HG03039 (cell line): ENCODE results near the gene GCNT2.
"Not testable (repeated sequence)": the region's sequence is repeated elsewhere in the genome, so short reads cannot be mapped to it uniquely, and the experiment has no call there.

Experiments used
- ATAC-seq: cut with Tn5 transposase; IDR thresholded peaks from one replicate; pipeline ENCODE4 v1.9.1; 2021; ENCODE audit warnings: mild to moderate bottlenecking, moderate library complexity; ENCODE audit not compliant: unreplicated experiment

The GCNT2 gene

DNA sequence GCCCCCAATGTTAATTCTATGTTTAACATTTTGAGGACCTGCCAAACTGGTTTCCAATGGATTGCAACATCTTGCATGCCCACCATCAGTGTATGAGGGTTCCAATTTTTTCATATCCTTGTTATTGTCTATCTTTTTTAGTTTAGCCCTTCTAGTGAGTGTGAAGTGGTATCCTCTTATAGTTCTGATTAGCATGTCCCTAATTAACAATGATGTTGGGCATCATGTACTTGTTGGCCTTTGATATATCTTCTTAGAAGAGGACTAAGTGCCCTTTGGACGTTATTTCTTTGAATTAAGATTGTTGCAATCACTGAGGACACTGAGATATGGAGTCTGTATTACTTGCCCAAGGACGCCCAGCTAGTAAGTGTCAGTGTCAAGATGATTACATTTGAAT lies 22.3 kb downstream of the GCNT2 start:
- ATAC-seq: no peak

DNA sequence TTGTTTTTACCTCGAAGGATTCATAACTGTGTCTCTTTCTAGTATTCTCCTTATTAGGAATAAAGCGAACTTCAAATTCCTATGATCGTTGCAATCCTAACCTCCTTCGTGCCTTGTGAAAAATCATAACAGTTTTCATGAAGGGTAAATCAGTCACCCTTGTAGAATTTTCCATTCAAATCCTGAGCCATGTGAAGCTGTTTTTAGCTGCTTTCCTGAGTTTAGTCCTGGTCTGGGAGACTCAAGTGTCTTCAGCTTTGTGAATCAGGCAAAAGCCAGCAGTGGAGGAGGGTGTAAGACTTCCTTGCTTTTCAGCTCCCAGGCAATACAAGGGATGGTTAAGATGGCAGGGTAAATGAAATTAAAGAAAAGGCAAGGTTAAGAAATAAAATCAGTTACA lies 24.3 kb downstream of the GCNT2 start:
- no peak for ATAC-seq

DNA sequence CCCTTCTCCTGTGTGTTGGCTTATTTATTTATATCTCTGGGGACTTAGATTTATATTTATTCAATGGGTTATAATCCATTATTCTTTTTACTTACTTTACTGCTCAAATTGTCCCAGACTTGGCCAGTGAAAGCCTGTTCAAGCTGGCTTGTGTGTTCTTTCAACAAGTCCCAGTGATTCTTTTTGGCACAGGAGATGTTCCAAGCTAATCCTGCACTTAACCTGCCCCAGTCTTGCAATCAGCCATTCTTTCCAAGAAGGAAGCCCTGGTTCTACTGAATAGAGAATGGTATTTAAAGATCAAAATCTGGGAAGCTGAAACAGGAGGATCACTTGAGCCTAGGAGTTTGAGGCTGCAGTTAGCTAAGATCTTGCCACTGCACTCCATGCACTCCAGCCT lies 26.7 kb downstream of the GCNT2 start:
- ATAC-seq: no peak

DNA sequence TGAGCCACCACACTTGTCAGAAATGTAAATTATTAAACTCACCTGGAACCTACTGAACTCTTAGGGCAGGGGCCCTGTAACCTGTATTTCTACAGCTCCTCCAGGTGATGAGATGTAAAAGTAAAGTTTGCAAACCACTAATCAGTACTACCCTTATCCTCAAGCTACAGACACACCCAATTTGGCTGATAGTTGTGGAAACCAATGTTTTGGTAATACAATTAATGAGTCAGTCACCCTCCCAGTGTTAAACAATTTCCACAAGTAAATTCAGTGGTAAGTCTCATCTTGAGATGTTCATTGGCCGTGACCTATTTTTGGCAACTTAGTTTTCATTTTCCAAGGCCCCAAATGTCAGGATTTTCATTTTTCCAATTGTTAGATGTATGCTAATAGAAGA lies 29.6 kb downstream of the GCNT2 start:
- ATAC-seq: no peak

DNA sequence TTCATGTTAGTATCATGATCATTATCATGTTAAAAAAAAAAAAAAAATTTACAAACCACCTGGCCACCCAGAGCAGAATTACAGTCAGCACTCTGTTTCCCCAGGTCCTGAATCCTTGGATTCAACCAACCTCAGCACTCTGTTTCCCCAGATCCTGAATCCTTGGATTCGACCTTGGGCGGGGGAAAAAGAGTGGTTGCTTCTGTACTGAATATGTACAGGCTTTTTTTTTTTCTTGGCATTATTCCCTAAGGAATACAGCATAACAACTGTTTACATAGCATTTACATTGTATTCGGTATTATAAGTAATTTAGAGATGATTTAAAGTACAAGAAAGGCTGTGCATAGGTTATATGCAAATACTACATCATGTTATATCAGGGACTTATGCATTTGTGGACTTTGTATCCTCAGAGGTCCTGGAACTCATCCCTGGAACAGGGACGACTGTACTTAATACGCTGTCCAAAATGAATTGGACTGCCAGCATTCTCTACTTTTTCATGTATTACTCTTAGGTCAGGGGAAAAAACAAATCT lies 31.2 kb downstream of the GCNT2 start:
- ATAC-seq: no peak

DNA sequence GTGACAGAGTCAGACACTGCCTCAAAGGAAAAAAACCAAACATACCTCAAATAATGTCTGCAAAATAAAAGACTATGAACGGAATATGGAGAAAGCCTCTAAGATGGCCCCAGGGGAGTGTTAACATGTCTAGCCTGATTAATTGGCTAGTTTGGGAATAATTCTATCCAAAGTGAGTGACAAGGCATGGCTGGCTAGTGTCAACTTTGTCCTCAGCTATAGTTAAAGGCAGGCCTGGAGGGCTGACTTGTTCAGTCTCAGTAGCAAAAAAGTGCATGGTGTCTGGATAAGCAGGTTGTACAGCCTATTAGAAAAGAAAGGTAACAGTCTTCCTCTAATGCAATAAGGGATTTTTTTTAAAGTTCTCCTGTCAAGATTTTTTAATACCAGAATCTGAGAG lies 32.7 kb downstream of the GCNT2 start:
- ATAC-seq: no peak

DNA sequence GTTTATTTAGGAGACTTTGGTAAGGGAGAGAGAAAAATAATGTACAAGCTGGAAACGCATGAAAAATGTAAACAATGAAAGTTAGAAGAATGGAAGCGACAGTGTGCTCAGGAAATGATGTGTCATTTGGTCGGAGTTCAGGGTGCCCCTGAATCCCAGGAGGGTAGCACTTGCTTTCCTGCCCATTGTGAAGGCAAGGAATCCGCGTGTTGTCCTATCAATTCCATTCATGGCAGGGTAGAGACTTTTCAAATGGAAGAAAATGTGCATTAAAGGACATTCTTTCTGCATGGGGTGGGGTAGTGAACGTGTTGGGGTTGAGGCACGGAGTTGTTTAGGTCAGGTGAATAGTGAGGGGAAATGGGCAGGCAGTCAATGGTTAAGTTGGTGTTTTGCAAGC lies 33.7 kb downstream of the GCNT2 start:
- no peak for ATAC-seq

DNA sequence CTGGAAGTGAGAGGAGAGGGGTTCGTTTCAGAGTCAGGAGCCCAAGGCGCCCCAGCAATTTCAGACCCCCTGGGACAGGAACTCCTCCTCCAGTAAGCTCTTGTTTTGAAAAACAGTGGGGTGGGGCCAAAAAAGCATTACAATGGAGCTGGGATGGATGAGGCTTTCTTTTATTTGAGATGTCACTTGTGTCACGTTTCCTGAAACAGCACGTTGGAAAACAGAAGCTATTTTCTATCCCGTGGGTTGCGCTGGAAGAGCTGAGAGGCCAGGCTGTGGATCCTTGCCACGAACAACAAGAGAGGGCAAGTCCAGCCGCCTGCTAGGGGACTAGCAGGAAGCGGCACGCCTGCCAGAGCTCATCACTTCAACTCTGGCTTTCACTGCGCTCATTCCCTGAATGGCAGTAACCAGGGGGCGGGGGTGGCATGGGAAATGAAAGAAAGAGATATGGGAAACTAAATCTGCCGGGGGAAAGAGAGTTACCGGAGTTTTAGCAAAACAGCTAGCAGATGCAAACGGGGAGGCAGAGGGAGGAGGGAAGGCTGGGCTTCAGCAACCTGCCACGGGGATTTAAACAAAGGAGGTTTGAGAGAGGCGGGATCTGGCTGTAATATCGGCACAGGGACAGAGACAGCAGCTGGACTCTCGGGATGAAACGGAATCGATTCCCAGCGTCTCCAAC lies 34.6 kb downstream of the GCNT2 start:
- ATAC-seq: no peak

DNA sequence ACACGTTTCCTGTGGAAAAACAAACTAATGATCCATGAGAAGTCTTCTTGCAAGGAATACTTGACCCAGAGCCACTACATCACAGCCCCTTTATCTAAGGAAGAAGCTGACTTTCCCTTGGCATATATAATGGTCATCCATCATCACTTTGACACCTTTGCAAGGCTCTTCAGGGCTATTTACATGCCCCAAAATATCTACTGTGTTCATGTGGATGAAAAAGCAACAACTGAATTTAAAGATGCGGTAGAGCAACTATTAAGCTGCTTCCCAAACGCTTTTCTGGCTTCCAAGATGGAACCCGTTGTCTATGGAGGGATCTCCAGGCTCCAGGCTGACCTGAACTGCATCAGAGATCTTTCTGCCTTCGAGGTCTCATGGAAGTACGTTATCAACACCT lies 35.4 kb downstream of the GCNT2 start:
- ATAC-seq: no peak

DNA sequence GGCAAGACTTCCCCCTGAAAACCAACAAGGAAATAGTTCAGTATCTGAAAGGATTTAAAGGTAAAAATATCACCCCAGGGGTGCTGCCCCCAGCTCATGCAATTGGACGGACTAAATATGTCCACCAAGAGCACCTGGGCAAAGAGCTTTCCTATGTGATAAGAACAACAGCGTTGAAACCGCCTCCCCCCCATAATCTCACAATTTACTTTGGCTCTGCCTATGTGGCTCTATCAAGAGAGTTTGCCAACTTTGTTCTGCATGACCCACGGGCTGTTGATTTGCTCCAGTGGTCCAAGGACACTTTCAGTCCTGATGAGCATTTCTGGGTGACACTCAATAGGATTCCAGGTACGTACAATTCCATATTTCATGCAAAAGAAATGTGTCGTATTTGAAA lies 35.8 kb downstream of the GCNT2 start:
- no peak for ATAC-seq

DNA sequence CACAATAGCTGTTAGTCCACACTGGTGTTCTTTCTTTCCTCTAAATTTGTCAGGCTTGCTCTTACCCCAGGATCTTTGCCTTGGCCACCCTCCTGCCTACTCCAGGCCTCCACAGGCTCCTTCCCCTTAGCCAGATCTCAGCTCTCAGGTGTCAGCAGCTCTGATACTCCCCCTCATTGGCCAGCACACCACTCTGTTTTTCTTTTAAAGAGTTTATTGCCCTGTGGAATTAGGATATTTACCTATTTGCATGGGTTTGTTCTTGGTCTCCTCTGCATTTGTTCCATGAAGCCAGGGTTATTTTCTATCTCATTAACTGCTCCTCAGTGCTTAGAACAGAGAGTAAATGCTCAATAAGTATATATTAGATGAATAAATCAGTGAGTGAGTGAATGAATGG lies 36.8 kb downstream of the GCNT2 start:
- no peak for ATAC-seq

DNA sequence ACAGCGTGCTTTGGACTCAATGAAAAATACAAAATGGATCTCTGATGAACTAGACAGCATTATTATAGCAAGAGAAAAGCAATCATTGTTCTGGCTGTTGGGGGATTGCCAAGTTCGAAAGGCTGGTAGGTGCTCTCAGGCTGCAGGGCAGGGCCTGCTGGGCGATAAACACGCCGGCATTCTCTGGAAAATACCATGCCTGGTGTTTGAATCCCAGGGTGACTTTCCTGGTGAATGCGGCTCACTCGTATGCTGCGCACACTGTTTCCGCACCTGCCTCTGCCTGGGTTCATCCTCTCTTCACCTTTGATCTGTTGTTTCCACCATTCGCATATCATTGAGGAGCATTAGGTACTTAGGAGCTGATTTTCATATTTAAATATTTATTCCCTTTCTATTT lies 37.4 kb downstream of the GCNT2 start:
- ATAC-seq: no peak

DNA sequence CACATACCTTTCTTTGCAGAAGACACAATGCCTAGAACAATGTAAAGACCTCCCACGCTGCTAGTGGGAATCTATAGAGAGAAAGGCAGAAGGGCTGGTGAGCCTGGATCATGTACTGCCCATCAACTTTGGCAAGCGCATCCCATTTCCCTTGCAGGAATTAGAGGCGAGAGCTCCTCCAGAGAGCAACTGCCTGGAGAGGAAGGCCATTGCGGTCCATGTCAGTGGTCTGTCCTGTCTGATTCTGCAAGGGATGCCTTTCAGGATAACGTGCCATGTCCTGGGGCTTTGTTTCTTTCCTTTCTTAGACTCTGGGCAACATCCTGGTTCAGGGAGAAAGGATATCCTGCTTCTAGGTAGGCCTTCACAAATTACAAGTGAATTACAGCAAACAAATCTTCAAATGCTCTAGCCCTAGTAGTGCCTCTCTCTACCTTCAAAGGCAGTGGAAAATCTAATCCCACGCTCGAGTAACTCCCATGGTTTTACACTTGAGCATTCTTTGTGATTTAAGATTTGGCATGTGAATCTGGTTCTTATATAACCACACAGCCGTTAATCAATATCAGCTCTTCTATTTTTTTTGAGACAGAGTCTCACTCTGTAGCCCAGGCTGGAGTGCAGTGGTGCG lies 38.5 kb downstream of the GCNT2 start:
- no peak for ATAC-seq

DNA sequence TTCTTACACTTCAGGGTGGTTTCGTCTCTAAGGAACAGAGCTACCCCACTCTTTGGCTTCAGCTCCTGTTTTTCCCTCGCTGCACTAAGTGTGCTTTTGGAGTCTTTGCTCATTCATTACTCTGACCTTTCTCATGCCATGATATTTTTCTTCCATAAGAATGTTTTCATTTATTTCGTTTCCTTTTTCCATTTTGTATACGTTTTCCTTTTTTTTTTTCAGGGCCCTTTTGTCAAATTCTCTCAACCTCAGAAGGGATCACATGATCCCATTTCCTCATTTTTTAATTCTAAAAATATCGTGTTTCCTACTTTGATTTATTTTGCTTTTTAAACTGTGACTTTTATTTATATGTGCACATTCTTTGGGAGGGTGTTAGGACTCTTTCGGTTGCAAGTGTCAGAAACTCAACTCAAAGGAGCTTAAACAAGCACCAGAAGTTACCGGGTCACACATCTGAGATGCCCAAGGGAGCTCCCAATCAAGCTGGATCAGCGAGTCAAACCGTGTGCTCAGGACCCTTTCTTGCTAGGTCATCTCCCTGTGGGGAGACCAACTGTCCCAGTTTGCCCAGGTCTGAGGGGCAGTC lies 40.6 kb downstream of the GCNT2 start:
- ATAC-seq: no peak

DNA sequence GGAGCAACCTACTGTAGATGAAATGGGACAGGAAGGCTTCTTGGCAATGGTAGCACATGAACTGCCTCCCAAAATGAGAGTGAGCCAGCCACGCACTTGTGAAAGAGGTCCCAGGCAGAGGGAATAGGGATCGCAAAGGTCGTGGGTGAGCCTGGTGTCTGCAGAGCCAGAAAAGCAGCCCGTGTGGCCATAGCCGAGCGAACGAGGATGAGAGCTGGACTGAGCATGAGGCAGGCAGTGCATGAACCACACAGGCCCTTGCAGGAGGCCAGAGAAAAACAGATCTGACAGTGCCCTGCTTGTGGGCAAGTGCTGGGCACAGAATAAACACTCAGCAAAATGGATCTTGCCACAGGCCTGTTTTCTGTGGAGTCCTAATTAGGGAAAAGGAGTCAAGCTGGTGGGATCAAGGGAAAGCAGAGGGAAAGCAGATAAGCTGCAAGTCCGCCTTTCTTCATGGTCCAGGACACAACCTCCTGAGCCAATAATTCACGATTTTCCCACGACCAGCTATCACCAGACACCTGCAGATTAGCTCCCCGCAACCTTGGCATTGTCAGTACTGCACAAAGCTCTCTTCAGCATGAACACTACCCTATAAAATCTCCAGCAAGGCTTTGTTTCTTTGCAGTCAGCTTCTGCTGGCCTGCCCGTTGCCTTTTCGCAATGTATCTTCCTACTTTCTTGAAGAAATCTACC lies 44.0 kb downstream of the GCNT2 start:
- no peak for ATAC-seq

DNA sequence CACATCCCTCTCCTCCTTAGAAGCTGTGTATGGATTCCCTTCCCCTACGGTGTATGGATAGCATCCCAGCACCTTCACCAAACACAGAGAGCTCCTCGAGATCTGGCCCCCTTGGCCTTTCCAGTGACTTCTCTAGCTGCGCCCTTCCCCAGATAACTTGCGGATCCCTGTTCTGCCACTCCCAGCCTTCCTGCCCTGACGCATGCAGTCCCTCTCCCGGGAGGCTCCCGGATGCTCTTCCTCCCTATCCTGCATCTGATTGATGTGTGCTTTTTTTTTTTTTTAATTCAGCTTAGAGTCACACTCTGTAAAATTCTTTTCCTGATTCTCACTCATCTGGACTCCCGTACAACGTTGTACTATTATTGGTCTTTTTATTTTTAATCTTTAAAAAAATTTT lies 44.8 kb downstream of the GCNT2 start:
- no peak for ATAC-seq

DNA sequence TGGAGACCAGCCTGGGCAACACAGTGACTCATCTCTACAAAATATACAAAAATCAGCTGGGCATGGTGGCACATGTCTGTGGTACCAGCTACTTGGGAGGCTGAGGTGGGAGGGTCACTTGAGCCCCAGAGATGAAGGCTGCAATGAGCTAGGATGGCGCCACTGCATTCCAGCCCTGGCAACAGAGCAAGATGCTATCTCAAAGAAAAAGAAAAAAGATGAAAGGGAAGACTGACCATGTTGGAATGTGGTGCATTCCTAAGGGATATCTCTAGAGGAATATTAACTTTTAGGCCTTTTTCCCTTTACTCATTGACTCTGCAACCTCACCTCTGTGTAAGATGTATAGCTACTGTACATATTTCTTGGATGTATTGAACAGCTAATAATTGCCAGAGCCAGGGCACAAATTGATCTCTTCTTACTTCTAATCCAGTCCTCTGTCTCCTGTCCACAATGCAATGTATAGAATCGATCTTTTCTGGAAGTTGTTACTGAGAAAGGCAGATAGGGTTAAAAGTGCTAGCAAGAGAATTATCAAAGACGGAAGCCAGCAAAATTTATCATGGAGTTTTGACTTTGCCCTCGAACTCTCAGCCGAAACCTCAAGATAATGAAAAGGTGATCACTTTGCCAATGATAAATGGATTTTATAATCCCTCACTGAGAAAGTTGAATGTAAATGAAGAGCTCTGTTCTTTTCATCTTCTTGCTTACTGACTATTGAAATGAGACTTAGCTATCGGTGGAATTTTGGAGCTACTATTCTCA lies 46.3 kb downstream of the GCNT2 start:
- no peak for ATAC-seq

DNA sequence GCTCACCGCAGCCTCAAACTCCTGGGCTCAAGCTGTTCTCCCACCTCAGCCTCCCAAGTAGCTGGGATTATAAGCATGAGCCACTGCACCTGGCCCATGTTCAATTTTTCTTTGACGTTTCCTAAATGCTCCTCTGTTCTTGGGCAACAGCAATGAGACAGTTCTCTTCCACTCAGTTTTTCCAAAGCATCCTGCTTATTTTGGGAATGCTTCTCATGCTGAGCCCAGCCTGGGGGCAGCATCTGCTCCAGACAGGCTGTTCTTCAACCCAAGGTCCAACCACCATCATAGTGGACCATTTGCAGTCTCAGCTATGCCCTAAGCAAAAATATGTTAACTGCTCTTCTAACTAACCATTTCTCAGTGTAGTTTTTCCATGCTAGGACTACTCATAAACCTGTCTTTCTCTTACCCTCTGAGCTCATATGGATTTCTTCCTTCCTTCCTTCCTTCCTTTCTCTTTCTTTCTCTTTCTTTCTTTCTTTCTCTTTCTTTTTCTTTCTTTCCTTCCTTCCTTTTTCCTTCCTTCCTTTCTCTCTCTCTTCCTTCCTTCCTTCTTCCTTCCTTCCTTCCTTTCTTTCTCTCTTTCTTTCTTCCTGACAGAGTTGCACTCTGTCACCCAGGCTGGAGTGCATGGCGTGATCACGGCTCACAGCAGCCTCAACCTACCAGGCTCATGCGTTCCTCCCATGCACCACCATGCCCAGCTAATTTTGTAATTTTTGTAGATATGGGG lies 48.4 kb downstream of the GCNT2 start:
- no peak for ATAC-seq

DNA sequence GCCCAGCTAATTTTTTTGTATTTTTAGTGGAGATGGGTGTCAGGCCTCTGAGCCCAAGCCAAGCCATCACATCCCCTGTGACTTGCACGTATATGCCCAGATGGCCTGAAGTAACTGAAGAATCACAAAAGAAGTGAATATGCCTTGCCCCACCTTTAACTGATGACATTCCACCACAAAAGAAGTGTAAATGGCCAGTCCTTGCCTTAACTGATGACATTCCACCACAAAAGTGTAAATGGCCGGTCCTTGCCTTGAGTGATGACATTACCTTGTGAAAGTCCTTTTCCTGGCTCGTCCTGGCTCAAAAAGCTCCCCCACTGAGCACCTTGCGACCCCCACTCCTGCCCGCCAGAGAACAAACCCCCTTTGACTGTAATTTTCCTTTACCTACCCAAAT lies 54.4 kb downstream of the GCNT2 start:
- not testable (repeated sequence) for ATAC-seq

DNA sequence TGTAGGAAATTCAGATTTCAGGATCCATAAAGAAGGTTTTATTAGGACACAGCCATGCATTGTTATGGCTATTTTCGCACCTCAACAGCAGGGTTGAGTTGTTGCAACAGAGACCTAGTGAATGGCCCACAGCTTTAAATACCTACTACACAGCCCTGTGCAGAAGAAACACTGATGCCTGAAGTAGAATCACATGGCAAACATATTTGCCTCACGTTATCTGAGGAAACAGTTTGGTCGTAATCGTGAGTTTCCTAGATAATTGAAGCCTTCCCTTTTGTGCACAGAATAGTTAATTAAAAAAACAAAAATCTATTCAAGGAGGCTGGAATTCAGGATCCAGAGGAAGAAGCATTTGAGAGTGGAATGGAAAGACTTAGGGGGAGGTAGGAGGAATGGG lies 55.1 kb downstream of the GCNT2 start:
- ATAC-seq: no peak
